NCI-H2227 (cell line): ENCODE data around the gene LCA5.
"Not testable (repeated sequence)": the region's sequence is repeated elsewhere in the genome, so short reads cannot be mapped to it uniquely, and the experiment has no call there.

ENCODE experiments used
- DNase-seq: peaks from one replicate; lab custom pipeline; 2025; ENCODE audit not compliant: unreplicated experiment; lab: John Stamatoyannopoulos, UW

The LCA5 gene

DNA sequence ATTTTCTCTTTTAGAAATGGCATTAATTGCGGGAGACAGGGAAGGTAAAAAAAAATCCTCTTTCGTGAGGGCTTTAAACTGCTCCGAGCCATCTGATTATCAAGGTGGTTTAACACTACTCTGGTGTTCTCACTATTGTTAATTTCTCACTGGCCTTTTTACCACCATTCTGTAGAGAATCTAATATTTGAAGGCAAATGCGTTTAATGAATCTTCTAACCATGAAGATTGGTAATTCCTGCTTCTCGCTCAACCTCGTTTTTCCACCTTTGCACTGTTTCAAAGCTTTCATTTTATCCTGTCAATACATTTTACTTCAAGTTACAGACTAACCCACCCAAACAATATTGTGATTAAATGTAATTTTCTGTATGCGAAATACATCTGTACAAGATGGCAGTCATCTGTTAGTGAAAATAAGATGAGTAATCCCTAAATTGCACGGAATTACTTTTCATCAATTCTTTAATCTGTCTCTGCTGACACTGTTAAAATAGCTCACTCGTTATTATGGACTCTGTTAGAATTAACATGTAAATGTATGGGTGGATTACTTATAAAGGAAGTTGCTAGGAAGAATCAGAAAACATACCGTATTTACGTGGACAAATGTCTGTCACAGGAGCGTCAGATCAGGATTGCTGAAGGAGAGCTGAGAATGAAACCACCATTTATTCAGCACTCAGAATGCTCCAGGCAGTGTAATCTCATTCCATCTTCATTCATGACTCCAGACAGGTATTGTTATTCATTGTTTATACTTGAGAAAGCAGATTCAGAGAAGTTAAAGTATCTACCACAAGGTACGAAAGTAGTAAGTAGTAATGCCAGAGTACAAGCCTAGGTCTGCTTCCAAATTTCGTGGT lies 1.1 kb upstream of the LCA5 start:
- no peak for DNase-seq

DNA sequence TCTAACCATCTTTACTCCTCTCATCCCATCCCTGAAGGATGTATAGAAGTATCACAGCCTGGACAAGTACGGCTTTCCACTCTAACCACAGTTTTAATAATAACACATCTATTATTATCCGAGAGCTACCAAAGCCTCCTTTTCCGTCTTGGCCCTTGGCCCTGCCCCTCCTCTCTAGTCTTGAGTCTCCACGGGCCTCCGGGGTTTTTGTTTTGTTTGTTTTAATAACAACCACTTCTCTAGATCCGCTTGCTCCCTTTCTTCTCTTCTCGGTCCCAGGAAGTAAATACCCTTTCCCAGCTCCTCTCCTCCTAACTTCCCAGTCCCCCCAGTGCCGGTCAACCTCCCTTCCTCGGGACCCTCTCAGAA lies 661 bp downstream of the LCA5 start:
- peak; percentile 25 for DNase-seq

DNA sequence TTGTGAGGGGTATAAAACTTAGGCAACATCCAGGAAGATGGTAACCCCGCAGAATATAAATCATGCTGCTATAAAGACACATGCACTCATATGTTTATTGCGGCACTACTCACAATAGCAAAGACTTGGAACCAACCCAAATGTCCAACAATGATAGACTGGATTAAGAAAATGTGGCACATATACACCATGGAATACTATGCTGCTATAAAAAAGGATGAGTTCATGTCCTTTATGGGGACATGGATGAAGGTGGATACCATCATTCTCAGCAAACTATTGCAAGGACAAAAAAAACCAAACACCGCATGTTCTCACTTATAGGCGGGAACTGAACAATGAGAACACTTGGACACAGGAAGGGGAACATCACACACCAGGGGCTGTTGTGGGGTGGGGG lies 7.7 kb downstream of the LCA5 start:
- DNase-seq, result not testable (repeated sequence)

DNA sequence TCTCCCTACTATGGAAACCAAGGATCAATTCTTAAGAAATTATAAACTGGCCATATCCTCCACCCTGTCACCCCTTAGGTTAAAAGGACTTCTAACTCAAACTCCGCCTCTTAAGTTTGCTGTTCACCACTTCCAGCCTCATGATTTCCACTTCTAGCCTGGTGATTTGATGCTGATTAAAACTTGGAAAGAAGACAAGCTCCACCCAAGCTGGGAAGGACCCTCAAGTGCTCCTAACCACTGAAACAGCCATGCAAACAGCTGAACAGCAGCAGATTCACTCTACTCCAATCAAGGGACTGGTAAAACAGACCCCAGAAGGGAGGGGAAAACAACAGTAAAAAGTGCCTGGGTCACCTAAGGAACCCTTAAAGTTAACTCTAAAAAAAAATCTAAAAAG lies 10.3 kb downstream of the LCA5 start:
- DNase-seq, result no peak

DNA sequence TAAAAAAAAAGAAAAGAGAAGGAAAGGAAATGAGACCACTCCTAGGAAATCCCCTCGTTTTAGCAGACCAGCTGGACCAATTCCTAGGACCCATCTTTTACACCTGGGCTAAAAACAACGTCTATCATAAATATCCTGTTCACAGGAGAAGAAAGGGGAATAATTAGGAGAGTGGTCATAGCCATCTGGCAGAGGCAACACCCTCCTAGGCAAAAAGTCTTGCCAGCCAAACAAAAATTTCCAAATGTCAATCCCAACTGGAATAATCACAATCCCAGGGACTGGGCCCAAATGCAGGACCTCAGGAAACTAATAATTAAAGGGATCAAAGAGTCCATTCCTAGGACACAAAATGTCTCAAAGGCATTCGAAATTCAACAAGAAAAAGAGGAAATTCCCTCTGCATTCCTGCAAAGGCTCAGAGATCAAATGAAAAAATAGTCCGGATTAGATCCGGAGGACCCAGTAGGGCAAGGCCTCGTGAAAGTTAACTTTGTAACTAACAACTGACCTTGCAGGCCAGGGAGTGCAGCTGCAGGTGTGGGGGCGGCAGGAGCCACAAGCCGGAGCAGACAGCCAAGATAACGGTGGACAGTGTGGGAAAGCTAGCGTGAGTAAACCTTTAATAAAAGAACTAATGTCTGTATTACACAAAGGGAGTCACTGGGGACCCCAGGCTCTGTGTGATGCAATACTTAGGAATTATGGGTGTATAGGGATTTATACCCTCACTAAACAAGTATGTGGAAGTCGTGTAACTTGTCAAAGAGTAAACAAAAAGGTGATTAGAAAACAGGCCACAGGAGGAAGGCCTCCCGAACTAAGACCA lies 11.7 kb downstream of the LCA5 start:
- DNase-seq, result no peak

DNA sequence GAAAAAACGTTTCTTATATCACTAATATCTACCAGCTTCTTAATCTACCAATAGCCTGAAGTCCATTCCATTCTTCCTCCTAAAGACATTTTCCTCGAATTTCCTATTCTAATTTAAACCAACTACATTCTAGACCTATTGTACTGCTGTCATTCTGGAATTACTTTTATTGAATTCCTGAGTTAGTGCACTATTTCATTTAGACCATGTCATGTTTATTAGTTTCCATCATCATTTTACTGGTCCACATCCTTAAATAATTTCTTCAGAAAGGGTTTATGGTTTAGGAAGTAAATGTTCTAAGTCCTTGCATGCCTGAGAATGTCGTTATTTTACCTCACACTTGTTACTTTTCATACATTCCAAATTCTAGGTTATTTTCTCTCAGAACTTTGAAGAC lies 13.2 kb downstream of the LCA5 start:
- no peak for DNase-seq

DNA sequence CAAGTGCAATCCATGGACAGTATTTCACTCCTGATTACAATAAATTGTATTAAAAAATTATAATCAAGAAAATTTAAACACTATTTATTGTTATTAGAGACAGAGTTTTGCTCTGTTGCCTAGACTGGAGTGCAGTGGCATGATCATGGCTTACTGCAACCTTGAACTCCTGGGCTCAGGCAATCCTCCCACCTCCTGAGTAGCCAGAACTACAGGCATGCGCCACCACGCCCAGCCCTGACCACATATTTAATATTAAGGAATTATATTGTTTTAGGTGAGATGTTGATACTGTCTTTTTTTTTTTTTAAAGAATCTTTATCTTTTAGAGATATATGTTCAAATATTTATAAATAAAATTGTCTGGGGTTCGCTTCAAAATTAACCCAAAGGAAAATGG lies 14.6 kb downstream of the LCA5 start:
- DNase-seq, result no peak

DNA sequence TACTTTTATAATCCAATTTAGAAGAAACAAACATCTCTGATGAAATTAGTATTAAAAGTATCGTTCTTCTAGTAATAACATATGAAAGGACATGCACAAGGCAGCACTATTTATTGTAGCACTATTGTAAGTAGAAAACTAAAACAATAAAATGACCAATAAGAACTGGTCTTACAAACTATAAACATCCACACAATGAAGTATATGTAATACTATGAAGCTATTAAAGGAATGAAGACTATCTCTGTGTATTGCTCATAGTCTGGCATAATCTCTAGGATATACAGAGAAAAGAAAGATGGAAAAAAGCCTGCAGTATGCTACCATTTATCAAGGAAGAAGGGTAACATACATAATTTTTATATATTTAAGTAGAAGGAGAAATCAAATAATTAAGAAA lies 16.7 kb downstream of the LCA5 start:
- no peak for DNase-seq

DNA sequence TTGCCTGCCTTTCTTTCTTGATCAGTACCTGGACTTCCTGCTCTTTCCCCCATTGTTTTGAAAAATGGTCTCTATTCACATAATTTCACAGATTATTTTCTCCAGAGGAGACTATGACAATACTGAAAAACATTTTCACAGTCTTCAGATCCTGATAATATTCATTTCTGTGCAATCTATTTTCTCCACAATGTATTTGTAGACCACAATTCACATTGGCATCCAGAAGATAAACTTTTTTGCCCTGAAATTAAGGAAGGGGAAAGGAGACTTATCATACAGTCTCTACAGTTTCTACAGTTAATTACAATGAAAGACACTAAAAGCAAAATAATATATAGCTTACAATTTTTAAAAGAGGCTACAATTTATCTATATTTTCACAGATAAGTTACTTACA lies 18.4 kb downstream of the LCA5 start:
- no peak for DNase-seq

DNA sequence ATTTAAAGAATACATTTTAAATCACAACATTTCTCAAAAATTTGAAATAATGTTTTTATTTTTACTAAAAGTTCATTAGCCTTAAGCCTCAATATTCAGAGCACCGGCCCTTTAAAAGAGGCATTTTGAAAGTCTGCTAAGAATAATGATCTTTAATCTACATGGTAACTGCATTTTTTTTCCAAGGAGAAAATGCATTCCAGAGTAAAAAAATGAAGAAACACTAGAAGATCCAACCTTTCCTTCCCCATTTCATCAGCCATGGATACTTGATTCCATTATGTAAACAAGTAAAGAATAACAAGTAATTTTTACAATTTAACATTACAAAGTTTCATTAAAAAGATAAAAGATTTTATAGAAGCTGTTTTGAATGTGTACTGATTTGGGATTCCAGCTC lies 21.8 kb downstream of the LCA5 start:
- DNase-seq, result no peak

DNA sequence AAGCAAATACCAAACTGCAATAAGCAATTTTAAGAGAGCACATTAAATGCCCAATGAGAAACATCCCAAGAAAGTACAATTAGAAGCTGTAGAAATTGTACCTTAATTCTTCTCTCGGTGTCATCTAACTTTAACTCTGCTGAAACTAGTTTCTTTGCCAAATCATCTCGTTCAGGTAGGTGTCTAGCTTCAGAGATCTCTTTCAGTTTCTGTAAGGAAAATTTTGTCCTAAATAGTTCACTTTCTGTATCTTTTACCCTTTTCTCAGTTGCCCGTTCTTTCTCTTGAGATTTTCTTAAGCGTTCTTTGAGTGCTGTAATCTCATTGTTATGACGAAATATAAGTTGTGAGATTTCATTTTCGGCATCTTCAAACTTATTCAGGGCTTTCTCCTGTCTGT lies 24.1 kb downstream of the LCA5 start:
- no peak for DNase-seq

DNA sequence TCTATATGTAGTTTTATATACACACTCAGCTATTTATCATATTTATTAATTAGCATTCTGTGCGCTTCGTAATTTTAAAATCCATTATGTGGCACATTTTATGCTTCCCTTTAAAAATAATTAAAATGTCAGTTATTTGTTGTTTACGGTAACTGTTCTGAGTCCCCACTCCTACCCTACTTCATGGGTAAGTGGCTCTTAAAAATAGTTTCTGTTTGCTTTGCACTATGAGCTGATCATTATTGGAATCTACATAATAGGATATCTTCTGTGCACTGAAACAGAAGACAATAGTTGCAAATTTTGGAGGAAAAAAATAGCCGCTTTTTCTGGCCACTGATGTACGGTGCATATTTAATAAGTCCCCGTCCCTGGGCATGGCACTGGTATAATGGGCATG lies 25.2 kb downstream of the LCA5 start:
- DNase-seq, result no peak

DNA sequence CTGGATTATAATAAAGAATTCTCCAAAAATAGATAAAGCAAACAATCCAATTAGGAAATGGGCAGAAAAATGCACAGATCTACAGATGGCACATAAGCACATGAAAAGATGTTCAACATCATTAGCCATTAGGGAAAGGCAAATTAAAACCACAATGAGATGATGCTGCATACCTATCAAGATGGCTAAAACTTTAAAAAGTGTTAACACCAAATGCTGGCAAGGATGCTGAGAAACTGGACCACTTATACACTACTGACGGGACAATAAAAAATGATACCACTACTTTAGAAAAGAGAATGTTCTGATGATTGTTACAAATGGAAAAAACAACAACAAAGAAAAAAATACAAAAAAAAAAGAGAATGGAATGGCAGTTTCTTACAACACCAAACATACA lies 26.5 kb downstream of the LCA5 start:
- DNase-seq, result no peak

DNA sequence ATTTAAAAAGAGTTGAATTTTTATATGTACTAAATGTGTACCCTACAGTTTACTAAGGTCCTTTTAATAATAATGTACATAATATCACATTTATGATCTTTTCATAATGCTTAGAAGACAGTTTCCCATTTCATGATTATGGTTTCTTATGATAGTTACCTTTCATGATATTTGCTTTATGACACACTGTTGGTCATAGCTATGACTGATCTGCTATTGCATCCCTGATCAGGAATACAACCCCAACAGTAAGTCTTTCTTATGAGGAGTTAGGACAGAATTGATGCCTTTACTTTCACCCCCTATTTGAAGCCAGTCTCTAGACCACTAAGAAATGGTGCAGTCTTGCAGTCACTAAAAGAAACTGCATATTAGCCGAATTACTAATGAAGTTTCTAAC lies 31.0 kb downstream of the LCA5 start:
- no peak for DNase-seq

DNA sequence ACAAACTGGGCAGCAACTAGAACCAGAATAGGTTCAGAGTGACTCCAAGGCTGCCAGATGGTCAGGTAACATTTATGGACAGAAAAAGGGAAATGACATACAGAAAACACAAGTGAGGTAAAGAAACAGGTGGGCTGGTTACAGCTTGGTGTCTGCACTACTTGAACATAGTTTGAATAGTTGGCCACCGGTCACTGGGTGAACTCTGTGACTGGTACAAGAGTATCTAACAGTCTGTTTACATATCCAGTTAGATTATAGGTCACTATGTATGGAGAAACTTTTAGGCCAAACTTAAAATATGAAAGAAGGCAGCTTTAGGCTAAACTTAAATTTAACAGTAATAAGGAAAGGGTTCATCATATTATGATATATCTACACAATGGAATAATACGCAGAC lies 32.9 kb downstream of the LCA5 start:
- DNase-seq, result no peak

DNA sequence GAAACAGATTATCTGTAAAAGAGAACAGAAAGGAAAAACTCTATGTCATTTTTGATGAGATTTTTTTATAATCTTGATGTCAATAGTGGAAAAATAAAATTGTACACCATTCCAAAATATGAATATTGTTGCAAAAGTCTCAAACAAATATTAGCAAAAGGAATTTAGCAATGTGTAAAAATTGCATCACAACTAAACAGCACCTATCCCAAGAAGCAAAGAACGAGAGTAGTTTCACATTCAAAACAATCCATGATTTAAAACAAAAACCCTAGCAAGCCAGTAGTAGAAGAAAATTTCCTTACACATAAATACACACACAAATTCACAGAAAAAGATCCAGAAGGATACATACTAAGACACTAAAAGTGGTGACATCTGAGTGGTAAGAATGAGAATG lies 38.4 kb downstream of the LCA5 start:
- no peak for DNase-seq

DNA sequence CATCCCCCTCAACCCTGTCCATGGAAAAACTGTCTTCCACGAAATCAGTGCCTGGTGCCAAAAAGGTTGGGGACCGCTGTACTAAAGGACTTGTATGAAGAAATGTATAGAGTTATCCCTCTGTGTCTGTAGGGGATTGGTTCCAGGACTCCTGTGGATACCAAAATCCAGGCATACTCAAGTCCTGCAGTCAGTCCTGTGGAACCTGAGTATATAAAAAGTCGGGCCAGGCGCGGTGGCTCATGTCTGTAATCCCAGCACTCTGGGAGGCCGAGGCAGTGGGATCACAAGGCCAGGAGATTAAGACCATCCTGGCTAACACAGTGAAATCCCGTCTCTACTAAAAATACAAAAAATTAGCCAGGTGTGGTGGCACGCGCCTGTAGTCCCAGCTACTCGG lies 42.0 kb downstream of the LCA5 start:
- no peak for DNase-seq

DNA sequence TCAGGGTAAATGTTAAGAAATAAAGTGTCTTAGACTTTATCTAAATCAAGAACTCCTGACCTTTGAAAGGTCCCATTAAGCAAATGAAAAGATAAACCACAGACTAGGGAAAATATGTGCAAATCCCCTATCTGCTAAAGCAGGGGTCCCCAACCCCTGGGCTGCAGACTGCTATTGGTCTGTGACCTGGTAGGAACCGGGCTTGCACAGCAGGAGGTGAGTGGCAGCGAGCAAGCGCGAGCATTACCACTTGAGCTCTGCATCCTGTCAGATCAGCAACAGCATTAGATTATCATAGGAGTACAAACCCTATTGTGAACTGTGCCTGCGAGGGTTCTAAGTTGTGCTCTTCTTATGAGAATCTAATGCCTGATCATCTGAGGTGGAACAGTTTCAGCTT lies 42.4 kb downstream of the LCA5 start:
- peak; percentile 7 for DNase-seq

DNA sequence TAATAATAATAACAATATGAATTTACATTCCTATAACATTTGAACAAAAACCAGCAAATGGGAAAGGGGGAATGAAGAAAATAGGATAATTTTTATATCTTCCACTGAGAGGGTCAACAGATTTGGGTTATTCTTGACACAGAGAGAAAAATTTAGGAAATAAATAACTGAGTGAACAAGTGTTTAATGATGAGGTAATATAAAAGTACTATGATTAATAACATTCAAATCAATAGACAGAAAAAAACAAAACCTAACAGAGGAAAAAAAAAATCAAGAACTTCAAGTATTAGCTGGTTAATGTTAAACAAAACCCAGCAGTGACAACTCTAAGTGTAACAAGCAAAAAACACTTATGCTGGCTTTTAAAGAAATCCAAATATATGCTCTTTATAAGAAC lies 66.5 kb downstream of the LCA5 start:
- DNase-seq, result no peak

DNA sequence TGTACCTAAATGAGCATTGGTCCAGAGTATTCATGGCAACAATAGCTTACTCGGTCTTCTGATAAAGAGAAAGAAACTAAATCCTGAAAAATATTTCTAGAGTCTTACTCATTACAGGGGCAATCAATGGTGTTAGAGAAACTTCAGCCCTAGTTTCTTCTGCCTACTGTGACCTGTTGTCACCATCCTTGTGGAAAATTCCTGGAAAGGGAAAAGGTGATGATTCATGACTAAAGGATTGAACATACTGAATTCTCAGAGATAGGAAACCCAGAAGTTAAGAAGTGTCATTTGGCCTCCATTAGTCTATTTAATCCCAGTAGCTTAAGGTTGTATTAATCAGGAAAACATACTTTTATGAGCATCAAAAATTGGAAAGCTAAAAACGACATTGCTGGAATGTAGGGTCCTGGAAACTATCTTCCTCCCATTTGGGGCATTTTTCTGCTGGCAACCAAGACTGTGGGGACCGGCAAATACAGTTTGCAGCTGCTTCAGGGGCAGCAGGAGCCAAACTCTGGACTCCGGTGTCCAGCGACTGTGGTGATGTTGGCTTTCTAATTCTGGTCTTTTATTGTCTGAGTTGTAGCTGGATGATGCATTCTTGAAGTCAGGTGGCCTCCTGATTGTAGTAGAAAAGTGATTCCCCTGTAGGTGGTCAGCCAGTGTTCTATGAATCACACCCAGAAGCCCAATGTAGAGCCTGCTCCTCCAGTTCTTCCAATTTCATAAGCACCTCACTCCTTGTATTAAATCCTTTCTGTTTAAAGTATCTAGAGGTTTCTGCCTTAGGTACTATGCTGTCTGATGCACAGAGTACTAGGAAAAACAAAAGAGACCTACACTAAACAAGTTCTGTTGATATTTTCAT lies 67.6 kb downstream of the LCA5 start:
- no peak for DNase-seq

DNA sequence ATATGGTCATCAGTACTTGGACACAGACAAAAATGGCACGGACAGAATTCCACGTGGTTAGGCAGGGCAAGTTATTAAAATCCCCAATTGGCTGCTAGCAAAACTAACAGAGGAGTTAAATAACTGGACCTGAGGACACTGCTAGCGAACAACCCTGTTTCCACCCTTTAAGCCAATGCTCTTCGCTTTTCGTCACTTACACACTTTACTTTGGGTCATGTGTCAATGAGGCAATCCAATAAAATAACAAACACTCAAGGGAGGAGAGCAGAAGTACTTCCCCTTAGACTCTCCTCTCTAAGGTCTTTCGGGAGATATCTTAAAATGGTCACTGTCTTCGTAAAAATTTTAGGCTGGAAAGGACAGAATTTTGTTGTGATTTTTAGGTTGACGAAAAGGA lies 68.6 kb downstream of the LCA5 start:
- no peak for DNase-seq

DNA sequence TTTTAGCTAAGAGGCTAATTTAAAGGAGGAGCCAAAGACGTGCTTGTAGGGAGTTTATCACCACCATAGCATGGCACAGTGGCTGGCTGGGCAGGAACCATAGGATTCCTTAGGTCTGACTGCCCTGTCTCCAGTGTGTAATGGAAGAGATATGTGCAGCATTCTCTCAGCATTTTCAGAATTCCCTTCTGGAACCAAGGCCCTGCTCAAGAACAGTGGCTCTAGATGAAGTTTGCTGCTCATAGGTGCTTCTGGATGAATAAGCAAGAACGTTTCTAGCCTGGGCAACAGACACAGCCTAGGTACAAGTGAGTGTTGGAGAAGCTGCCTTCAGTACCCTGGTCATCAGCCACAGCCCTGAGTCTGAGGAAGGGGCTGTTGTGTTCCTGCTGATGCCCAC lies 69.1 kb downstream of the LCA5 start:
- no peak for DNase-seq
